ENCODE results near the gene CPNE9. TPM values are rescaled to one million over a fixed set of nuclear protein-coding genes. Genes with fewer than 3 reads are reported as not detected.

CPNE9 gene
- total and polyA plus RNA-seq, 7 donors: 0.05 TPM; not detected in 6

DNA sequence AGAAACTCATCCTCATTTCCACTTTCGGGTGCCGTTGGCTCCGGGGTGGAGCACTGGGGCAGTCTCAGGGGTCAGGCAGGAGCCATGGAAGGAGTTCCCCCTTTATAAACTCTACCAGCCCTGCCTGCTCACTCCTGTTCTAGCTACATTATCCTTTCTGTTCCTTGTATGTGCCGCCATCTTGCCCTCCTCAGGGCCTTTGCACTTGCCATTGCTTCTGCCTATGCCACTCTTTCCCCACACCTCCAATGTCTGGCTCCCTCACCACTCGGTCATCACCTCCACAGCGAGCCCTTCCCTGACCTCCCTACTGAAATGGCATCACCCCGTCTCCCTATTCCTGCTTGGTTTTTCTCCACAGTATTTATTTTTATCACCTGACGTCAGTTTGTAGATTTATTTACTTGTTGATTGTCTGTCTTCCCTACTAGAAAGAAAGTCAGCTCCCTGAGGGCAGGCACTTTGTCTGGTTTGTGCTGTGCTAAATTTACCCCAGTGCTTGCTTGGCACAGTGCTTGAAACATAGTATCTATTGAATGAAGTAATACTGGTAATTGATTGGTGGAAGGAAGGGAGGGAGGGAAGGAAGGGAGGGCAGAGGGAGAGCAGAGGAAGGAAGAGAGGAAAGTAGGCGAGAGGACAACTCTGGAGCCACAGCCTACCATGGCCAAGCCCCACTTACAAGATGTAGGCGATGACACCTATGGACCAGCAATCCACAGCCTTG is 57.3 kb downstream of the CPNE9 start:
- 96 to 99% (median 98%) methylated on average over 10 of the region's 10 CpGs for WGBS, 3 donors
- Histone ChIP-seq H3K9me3 (no peaks in the 10 kb centered on the region), H3K4me1 (no peaks in the 10 kb centered on the region), H3K4me3 (no peak overlapping the region), H3K27ac (no peak overlapping the region), H3K36me3 (ENCODE audit: insufficient read depth in 1 of 2, low read depth in 1 of 2) (peaks cover 0 to 54% of the 10 kb centered on the region in 2 donors), H3K27me3 (ENCODE audit: insufficient read depth in 3 of 3, low read length in 2 of 3) (no peaks in the 10 kb centered on the region)
- intact Hi-C loops (cut with DNase I): no loop called here
- ATAC-seq (no peak), DNase-seq (no peak)
- TF ChIP-seq, protein P1, sequence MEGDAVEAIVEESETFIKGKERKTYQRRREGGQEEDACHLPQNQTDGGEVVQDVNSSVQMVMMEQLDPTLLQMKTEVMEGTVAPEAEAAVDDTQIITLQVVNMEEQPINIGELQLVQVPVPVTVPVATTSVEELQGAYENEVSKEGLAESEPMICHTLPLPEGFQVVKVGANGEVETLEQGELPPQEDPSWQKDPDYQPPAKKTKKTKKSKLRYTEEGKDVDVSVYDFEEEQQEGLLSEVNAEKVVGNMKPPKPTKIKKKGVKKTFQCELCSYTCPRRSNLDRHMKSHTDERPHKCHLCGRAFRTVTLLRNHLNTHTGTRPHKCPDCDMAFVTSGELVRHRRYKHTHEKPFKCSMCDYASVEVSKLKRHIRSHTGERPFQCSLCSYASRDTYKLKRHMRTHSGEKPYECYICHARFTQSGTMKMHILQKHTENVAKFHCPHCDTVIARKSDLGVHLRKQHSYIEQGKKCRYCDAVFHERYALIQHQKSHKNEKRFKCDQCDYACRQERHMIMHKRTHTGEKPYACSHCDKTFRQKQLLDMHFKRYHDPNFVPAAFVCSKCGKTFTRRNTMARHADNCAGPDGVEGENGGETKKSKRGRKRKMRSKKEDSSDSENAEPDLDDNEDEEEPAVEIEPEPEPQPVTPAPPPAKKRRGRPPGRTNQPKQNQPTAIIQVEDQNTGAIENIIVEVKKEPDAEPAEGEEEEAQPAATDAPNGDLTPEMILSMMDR (IDR thresholded peaks at IDR 0.05): no peak

DNA sequence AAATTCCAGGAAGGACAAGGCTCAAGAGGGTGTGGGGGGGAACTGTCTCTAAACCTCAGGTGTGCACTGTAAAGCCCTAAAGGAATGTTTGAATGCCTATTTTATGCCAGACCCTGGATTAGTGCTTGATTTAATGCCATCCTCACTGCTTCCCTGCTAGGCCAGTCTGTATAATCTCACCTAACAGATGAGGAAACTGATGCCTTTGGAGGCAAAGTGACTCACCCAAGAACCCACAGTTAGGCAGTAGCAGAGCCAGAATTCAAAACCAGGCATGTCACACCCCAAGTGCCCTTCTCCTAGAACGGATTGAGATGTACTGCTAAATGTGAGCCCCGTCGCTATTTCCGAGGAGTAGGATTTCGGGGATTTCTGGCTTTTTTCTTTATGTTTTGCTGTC is 58.3 kb downstream of the CPNE9 start:
- intact Hi-C loops (cut with DNase I): no loop called here
- DNase-seq (no peak), ATAC-seq (no peak)
- H3K4me1 ChIP-seq: no peaks in the 10 kb centered on the region
- H3K27ac ChIP-seq: no peak overlapping the region
- H3K36me3 ChIP-seq (ENCODE audit: insufficient read depth in 1 of 2, low read depth in 1 of 2): peaks cover 0 to 44% of the 10 kb centered on the region in 2 donors
- TF ChIP-seq, protein P1 (IDR thresholded peaks at IDR 0.05): no peak
- H3K4me3 ChIP-seq: no peak overlapping the region
- WGBS, 3 donors: 88 to 96% (median 94%) methylated on average over 5 of the region's 5 CpGs
- no peaks in the 10 kb centered on the region for H3K27me3 ChIP-seq (ENCODE audit: insufficient read depth in 3 of 3, low read length in 2 of 3)
- no peaks in the 10 kb centered on the region for H3K9me3 ChIP-seq

DNA sequence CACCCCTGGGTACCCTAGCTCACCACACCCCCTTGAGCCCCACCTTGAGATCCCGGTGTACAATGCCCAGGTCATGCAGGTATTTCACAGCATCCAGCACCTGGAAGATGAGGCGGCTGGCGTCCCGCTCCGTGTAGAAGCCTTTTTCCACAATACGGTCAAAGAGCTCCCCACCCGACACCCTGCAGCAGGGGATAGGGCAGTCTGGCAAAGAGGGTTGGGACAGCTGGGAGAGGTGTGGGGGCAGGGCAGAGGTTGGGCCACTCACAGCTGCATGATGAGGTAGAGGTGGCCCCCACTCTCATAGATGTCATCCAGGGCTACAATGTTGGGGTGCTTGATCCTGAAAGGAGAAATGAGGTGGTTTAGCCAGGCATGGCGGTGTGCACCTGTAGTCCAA is 59.2 kb downstream of the CPNE9 start:
- WGBS, 3 donors: 85 to 91% (median 87%) methylated on average over 8 of the region's 8 CpGs

DNA sequence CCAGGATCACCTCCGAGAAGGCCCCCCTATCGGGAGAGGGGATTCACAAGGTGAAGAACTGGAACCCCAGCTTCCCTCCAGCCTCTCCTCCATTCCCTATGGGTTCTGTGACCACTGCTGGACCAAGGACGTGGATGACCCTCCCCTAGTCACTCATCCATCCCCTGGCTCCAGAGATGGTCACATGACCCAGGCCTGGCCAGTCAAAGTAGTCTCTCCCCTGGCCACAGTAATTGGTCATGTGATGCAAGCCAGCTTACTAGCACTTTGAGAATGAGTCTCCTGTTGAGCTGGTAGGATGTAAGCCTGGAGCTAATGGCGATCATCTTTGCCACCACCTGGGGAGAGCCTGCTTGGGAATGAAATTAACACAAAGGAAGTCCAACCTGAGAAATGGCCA is 62.2 kb downstream of the CPNE9 start:
- H3K36me3 ChIP-seq (ENCODE audit: insufficient read depth in 1 of 2, low read depth in 1 of 2): peaks cover 0 to 16% of the 10 kb centered on the region in 2 donors
- WGBS, 3 donors: 88 to 94% (median 90%) methylated on average over 4 of the region's 4 CpGs
- no peak overlapping the region for H3K27ac ChIP-seq
- peaks cover 0 to 5% (median 0%) of the 10 kb centered on the region in 3 donors for H3K27me3 ChIP-seq (ENCODE audit: insufficient read depth in 3 of 3, low read length in 2 of 3)
- H3K4me3 ChIP-seq: no peak overlapping the region
- H3K4me1 ChIP-seq: no peaks in the 10 kb centered on the region
- H3K9me3 ChIP-seq: no peaks in the 10 kb centered on the region
- TF ChIP-seq, protein P1 (IDR thresholded peaks at IDR 0.05): no peak
- intact Hi-C loops (cut with DNase I): no loop called here
- no peak for DNase-seq
- no peak for ATAC-seq

More for the DNA sequence above, 59.2 kb downstream of the CPNE9 start:
- Histone ChIP-seq H3K4me3 (no peak overlapping the region), H3K4me1 (no peaks in the 10 kb centered on the region), H3K27ac (no peak overlapping the region), H3K36me3 (ENCODE audit: insufficient read depth in 1 of 2, low read depth in 1 of 2) (peaks cover 0 to 35% of the 10 kb centered on the region in 2 donors), H3K9me3 (no peaks in the 10 kb centered on the region), H3K27me3 (ENCODE audit: insufficient read depth in 3 of 3, low read length in 2 of 3) (no peaks in the 10 kb centered on the region)
- TF ChIP-seq, protein P1 (IDR thresholded peaks at IDR 0.05): no peak
- intact Hi-C loops (cut with DNase I): no loop called here
- DNase-seq (no peak), ATAC-seq (peak in 1 of 4 donors; percentile 21)

All from psoas muscle (tissue), 8 donors.